ENCODE data around the gene RHOF. TPM values are rescaled to one million over a fixed set of nuclear protein-coding genes. Genes with fewer than 3 reads are reported as not detected.

RHOF gene
- total and polyA plus RNA-seq, 2 of the 13 experiments (the other 11 are each of a cell fraction or from before 2014, with no cell fraction given): 14.6 to 32.2 TPM

GRCh38 chr12:121798787-121799155 is 5.3 kb upstream of the RHOF start:
- 52% methylated on average over 10 of the region's 10 CpGs for WGBS (ENCODE audit: low lambda C conversion rate)
- no peaks in the 10 kb centered on the region for H3K9me3 ChIP-seq (ENCODE audit: low read length)
- ChIA-PET POLR2A (interaction anchor here (1.3 to 14.0 kb wide), 3 partner anchors 8 to 112 kb away, joined by 3 to 393 read pairs (median 27); partner anchors contain the start of genes PSMD9 and SETD1B), CTCF (ENCODE audit: low intra/inter-chr PET ratio, low total read pairs) (interaction anchor here (1.5 kb wide), 1 partner anchor 13 kb away, joined by 5 read pairs; no protein-coding TSS in a partner anchor)
- H3K27me3 ChIP-seq (ENCODE audit: control insufficient read depth in 1 of 2, insufficient read depth in 2 of 2, low read length in 2 of 2): no peaks in the 10 kb centered on the region
- 0 out of 2 replicates have a peak, but pooled peaks have one; percentile 35 for TF ChIP-seq PRDM15 (CRISPR knock-in tag; IDR thresholded peaks at IDR 0.05)
- 0 out of 2 replicates have a peak, but pooled peaks have one; percentile 39 for TF ChIP-seq ZNF564 (CRISPR knock-in tag; IDR thresholded peaks at IDR 0.05)
- TF ChIP-seq HES4 (CRISPR knock-in tag; IDR thresholded peaks at IDR 0.05; ENCODE audit: borderline replicate concordance): no peak
- no peak for TF ChIP-seq RFXAP (CRISPR knock-in tag; IDR thresholded peaks at IDR 0.05; ENCODE audit: borderline replicate concordance)
- H3K36me3 ChIP-seq (replicated peaks in 1 of 2; ENCODE audit: control insufficient read depth in 1 of 2, insufficient read depth in 2 of 2, low read length in 2 of 2): no peaks in the 10 kb centered on the region; a peak in 1 of 5 replicates
- peak overlapping the region; percentile 96 for H3K4me2 ChIP-seq (ENCODE audit: low read depth, low read length)
- H4K20me1 ChIP-seq (ENCODE audit: insufficient read depth, low read length): no peaks in the 10 kb centered on the region
- H2AFZ ChIP-seq (ENCODE audit: low read length): no peak overlapping the region
- ATAC-seq: no peak
- no peak for DNase-seq (ENCODE audit: low spot score)
- no TSS peak for BruUV-seq (replicated peaks)
- no peak for FAIRE-seq
- peak overlapping the region; percentile 40 to 79 (median 71) for H3K4me3 ChIP-seq (replicated peaks in 1 of 3; ENCODE audit: insufficient read depth in 1 of 3, low read depth in 2 of 3, low read length in 3 of 3)
- peak overlapping the region; percentile 62 for H3K9ac ChIP-seq (ENCODE audit: insufficient read depth, low read depth, low read length)
- H3K4me1 ChIP-seq (ENCODE audit: insufficient read depth, low read length): peaks cover 60% of the 10 kb centered on the region
- peak overlapping the region; percentile 99 for H3K27ac ChIP-seq (ENCODE audit: extremely low read length, insufficient read depth, low read length)
- intact Hi-C loops (cut with micrococcal nuclease; ENCODE audit: unreplicated experiment) (no loop called here), in situ Hi-C loops (cut with HindIII; ENCODE audit: extremely low pct_ligation_motif_present, low pct_unique_long_range_greater_than_20kb) (no loop called here)
- peaks cover 51% of the 10 kb centered on the region for H3K79me2 ChIP-seq (ENCODE audit: insufficient read depth, low read length)

All from HepG2 (cell line).